Forelimb muscle (tissue), 1 donor: ENCODE measurements around the gene TAB3. TPM values are rescaled to one million over a fixed set of nuclear protein-coding genes. Genes with fewer than 3 reads are reported as not detected.
"Not testable (repeated sequence)": the region's sequence is repeated elsewhere in the genome, so short reads cannot be mapped to it uniquely, and the experiment has no call there.

Source experiments
- DNase-seq: peaks from one replicate; pipeline ENCODE4 v3.0.0-alpha.2; 2013; ENCODE audit warnings: low read depth
- polyA plus RNA-seq: library from polyadenylated mRNA; unstranded; fragments of 120-200 nt; gene quantifications from one replicate; pipeline ENCODE4 v1.2.1, GENCODE V29; 2013; ENCODE audit not compliant: insufficient read length

Gene TAB3
- polyA plus RNA-seq, 1 donor: 12.1 TPM

- DNase-seq: no peak
Observed at GRCh38 chrX:30819080-30819479, 70.0 kb downstream of the TAB3 start.

- DNase-seq: no peak
Observed at GRCh38 chrX:30816079-30816478, 73.0 kb downstream of the TAB3 start.

DNA sequence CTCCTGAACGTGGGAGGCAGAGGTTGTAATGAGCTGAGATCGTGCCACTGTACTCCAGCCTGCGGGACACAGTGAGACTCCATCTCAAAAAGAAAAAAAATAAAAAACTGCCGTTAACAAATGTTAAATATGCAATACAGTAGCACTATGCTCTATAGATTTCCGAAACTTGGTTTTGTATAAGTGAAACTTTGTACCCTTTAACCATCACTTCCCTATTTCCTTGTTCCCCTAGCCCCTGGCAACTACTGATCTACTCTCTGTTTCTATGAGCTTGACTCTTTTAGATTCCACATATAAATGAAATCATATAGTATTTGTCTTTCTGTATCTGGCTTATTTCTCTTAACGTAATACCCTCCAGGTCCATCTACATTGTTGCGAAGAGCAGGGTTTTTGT is 74.1 kb downstream of the TAB3 start:
- DNase-seq: no peak

DNA sequence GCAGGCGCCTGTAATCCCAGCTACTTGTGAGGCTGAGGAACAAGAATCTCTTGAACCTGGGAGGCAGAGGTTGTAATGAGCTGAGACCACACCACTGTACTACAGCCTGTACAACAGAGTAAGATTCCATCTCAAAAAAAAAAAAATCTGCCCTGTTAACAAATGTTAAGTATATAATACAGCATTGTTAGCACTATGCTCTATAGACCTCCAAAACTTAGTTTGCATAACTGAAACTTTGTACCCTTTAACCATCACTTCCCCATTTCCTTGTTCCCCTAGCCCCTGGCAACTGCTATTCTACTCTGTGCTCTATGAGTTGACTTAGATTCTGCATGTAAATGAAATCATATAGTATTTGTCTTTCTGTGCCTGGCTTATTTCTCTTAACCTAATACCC is 76.7 kb downstream of the TAB3 start:
- DNase-seq: no peak

DNA sequence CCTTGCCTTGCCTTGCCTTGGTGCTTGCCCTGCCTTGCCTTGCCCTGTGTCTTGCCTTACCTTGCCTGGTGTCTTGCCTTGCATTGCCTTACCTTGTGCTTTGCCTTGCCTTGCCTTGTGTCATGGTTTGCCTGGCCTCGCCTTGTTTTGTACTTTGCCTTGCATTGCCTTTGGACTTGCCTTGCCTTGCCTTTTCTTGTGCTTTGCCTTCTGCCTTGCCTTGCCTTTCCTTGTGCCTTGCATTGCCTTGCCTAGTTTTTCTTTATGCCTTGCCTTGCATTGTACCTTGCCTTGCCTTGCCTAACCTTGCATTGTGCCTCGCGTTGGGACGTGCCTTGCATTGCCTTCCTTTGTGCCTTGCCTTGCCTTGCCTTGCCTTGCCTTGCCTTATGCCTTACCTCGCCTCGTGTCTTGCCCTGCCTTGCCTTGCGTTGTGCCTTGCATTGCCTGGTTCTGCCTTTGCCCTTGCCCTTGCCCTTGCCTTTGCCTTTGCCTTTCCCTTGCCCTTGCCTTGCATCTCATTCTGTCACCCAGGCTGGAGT is 82.8 kb downstream of the TAB3 start:
- DNase-seq: no peak

- DNase-seq: no peak
Observed at GRCh38 chrX:30804462-30804861, 84.6 kb downstream of the TAB3 start.

- DNase-seq: no peak
Observed at GRCh38 chrX:30800901-30801300, 88.2 kb downstream of the TAB3 start.

GRCh38 chrX:30799327-30799726 is 89.7 kb downstream of the TAB3 start:
- no peak for DNase-seq

DNA sequence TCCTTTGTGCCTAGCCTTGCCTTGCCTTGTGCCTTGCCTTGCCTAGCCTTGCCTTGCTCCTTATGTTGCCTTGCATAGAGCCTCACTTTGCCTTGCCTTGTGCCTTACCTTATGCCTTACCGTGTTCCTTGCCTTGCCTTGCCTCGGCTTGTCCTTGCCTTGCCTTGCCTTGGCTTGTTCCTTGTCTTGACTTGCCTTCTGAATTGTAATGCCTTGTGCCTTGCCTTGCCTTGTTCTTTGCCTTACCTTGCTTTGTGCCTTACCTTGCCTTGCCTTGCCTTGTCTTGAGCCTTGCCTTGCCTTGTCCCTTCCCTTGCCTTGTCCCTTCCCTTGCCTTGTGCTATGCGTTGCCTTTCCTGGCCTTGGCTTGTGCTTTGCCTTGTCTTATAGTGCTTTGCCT is 90.2 kb downstream of the TAB3 start:
- DNase-seq: no peak

- DNase-seq: not testable (repeated sequence)
Observed at GRCh38 chrX:30797301-30797700, 91.8 kb downstream of the TAB3 start.

GRCh38 chrX:30795981-30796958 is 92.8 kb downstream of the TAB3 start:
- no peak for DNase-seq

DNA sequence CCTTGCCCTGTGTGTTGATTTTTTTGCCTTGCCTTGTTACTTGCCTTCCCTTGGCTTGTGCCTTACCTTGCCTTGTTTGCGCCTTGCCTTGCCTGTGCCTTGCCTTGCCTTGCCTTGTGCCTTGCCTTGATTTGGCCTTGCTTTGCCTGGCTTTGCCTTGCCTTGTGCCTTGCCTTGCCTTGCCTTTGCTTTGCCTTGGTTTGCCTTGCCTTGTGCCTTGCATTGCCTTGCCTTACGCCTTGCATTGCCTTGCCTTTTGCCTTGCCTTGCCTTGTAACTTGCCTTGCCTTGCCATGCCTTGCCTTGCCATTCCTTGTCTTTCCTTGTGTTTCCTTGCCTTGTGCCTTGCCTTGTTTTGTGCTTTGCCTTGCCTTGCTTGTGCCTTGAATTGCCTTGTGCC is 94.6 kb downstream of the TAB3 start:
- DNase-seq: no peak

GRCh38 chrX:30793767-30794103 is 95.3 kb downstream of the TAB3 start:
- no peak for DNase-seq

- no peak for DNase-seq
Observed at GRCh38 chrX:30793075-30793766, 95.8 kb downstream of the TAB3 start.

- DNase-seq: no peak
Observed at GRCh38 chrX:30791296-30792278, 97.5 kb downstream of the TAB3 start.

- DNase-seq: no peak
Observed at GRCh38 chrX:30787012-30787411, 102.0 kb downstream of the TAB3 start.

- no peak for DNase-seq
Observed at GRCh38 chrX:30786374-30786773, 102.7 kb downstream of the TAB3 start.

- no peak for DNase-seq
Observed at GRCh38 chrX:30781711-30782444, 107.2 kb downstream of the TAB3 start.

GRCh38 chrX:30779453-30780030 is 109.5 kb downstream of the TAB3 start:
- DNase-seq: no peak

GRCh38 chrX:30777575-30777974 is 111.5 kb downstream of the TAB3 start:
- DNase-seq: no peak
